NCI-H524 (cell line): ENCODE results near the gene TMEM184B.

Source experiments
- DNase-seq, 2 experiments: peaks; one replicate each; lab custom pipeline; 2025; lab: John Stamatoyannopoulos, UW

TMEM184B gene

DNA sequence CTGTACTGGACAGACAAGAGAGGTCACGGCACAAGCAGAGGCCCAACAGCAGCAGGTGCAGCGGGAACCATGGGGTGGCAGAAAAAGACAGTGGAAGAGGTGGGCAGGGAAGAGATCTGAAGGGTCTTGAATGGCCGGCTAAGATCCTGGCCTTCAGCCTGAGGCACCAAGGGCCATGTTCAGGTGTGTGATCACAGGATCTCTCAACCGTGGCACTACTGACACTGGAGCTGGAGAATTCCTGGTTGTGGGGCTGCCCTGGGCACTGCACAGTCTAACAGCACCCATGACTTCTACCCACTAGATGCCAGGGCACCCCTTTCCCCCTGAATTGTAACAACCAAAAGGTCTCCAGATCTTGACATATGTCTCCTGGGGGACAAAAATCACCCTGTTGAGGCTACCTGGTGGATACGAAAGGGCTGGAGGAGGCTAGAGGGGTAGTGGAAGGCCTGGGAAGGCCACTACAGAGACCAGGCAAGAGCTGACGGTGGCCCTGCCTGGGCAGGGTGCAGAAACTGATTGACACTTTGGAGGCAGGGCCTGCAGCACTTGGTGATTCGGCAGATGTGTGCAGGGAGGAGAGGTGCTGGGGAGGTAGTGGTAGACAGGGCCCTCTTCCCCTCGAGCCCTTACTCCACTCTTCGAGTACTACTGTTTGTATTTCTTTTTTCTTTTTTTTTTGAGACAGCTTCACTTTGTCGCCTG lies 36.1 kb upstream of the TMEM184B start:
- no peak for DNase-seq

DNA sequence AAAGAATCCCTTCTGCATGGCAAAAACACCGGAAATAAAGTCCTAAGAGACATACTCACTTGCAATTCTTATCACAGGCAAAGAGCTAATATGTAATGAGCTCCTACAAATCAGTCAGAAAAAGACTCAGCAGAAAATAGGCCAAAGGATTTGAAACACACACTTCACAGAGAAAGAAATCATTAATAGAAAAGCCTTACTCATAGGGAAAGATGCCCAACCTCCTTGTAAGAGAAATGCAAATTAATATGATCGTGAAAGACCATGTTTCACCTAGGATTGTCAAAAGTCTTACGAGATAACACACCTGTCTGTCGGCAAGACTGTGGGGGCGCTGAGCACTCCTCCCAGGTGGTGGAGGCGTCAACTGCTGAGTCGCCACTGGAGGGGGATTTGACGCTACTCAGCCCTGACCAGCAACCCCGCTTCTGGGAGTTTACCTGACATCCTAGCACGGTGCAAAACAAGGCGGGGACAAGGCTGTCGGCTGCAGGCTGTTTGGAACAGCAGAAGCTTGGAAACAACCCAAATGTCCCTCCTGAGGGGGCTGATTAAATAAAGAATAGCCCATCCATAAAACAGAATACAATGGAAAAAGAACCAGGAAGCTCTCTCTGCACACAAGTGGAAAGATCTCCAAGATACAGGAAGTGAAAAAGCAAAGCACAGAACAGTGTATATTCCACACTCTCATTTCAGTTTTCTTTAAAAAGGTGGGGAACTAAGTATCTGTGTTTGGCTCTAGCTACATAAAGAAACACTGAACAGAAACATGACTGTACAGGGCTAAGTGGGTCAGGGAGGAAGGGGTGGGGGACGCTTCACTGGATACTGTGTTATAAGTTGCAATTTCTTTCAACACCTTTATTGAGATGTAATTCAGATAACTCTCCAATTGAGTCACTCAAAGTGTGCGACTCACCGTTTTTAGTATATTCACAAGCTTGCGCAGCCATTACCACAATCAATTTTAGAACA lies 33.0 kb upstream of the TMEM184B start:
- DNase-seq, result peak in 1 of 2 experiments; percentile 23

DNA sequence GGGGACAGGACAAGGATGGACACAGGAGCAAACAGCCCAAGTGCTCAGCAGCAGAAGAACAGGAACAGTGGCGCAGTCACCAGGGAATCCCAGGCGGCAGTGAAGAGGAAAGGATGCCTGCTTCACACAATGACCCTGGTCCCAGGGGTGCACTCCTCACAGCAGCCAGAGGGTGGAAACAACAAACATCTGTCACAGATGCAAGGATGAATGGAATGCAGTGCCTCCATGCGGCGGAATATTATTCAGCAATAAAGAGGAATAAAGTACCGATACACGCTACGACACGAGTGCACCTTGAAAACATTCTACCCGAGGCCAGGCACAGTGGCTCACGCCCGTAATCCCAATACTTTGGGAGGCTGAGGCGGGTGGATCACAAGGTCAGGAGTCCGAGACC lies 31.7 kb upstream of the TMEM184B start:
- DNase-seq, result no peak

- DNase-seq, result no peak
Observed at GRCh38 chr22:38303974-38304373, 31.2 kb upstream of the TMEM184B start.

GRCh38 chr22:38302906-38303305 lies 30.1 kb upstream of the TMEM184B start:
- no peak for DNase-seq

- DNase-seq, result no peak
Observed at GRCh38 chr22:38300946-38301345, 28.1 kb upstream of the TMEM184B start.

- DNase-seq, result no peak
Observed at GRCh38 chr22:38300197-38300945, 27.6 kb upstream of the TMEM184B start.

DNA sequence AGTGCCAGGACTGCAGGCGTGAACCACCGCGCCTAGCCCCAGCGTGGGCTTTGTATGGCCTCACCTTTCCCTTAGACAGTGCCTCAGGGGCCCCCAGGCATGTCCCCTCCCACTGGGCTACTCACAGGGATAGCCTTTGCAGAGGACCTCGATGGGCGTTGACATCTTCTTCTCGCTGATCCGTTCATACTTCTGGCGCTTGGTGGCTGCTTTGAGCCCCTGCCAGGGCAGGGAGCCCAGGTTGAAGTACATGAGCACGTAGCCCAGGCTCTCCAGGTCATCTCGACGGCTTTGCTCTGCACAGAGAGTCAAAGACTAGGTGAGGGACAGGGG lies 26.9 kb upstream of the TMEM184B start:
- DNase-seq, result no peak

- no peak for DNase-seq
Observed at GRCh38 chr22:38298312-38299005, 25.6 kb upstream of the TMEM184B start.

DNA sequence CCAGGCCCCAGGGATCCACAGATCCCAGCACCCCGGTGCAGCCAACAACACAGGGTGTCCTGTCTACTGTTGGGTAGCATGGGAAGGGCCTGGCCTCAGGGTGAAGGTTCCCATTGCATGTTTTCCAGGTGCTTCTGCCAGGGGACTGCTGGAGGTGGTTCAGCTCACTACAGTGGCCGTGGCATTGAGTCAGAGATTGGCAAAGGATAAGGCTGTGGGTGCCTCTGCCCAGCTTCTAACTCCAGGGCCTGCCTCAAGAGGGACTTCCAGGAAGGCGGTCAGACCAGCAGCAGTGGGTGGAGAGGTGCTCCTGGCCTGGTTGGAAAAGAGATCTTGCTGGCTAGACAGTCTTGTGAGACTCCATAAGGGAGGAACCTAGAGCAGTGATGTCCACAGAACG lies 23.6 kb upstream of the TMEM184B start:
- no peak for DNase-seq

GRCh38 chr22:38295863-38296262 lies 23.1 kb upstream of the TMEM184B start:
- no peak for DNase-seq

- DNase-seq, result no peak
Observed at GRCh38 chr22:38295339-38295738, 22.5 kb upstream of the TMEM184B start.

- DNase-seq, result no peak
Observed at GRCh38 chr22:38294193-38294592, 21.4 kb upstream of the TMEM184B start.

- peak in 1 of 2 experiments; percentile 19 for DNase-seq
Observed at GRCh38 chr22:38292694-38293093, 19.9 kb upstream of the TMEM184B start.

DNA sequence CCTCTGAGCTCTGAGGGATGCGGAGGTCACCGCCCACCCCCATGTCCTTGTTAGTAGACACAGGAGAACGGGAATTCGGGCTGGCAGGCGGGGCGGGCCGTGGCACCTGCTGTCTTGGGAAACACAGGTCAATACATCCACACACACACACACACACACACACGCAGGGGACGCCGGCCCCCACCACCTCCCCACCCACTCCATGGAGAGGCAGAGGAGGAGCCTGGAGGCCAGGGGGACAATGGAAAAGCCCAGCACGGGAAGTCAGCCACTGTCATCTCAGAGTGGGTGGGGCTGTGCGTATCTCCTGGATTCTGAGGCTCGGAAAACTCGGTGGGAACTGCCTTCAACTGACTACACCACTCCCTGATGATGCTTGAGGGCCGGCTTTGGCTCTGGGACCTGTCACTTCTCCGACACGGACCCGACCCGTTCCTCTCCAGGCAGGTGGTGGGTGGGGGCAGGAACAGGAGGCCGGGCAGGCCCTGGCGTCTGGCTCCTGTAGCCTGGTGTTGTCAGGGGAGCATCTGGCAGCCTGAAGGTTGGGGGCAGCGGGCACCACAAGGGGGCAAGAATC lies 18.5 kb upstream of the TMEM184B start:
- DNase-seq, result peak; percentile 42 to 82

GRCh38 chr22:38290347-38290746 lies 17.5 kb upstream of the TMEM184B start:
- DNase-seq, result no peak

GRCh38 chr22:38289583-38290082 lies 16.8 kb upstream of the TMEM184B start:
- no peak for DNase-seq

DNA sequence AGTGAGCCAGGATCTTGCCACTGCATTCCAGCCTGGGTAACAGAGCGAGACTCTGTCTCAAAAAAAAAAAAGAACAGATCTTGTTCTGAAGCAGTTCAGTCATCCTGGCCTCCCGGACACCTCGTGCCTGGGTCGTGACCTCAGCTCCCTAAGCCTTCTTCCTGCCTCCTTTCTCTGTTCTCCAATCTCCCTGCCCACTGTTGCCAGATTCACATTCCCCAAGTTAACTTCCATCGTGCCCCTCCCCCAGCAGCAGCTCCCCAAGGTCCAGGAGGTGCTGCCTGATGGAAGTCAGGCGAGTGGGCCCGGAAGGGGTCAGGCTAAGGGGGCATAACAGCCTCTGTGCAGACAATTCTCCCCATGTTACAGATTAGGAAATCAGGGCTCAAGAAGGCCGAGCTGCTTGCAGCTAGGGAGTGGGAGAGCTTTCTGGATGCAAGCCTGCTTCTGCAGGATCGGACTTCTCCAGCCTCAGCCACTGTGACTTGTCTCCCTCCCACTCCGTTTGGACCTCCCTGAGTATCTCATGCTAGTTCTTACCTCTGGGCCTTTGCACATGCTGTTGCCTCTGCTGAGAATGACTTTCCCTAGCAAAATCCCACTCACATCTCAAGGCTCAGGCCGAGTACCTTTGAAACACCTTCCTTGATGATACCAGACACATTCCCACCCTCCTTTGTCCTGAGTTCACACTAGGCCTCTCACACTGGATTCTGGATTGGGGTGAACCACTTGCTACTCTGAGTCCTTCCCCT lies 14.3 kb upstream of the TMEM184B start:
- DNase-seq, result no peak

- DNase-seq, result no peak
Observed at GRCh38 chr22:38285018-38285417, 12.2 kb upstream of the TMEM184B start.

GRCh38 chr22:38284042-38284402 lies 11.2 kb upstream of the TMEM184B start:
- no peak for DNase-seq

- no peak for DNase-seq
Observed at GRCh38 chr22:38282397-38282796, 9.6 kb upstream of the TMEM184B start.
